ENCODE data around the gene CFAP119.

CFAP119 gene

DNA sequence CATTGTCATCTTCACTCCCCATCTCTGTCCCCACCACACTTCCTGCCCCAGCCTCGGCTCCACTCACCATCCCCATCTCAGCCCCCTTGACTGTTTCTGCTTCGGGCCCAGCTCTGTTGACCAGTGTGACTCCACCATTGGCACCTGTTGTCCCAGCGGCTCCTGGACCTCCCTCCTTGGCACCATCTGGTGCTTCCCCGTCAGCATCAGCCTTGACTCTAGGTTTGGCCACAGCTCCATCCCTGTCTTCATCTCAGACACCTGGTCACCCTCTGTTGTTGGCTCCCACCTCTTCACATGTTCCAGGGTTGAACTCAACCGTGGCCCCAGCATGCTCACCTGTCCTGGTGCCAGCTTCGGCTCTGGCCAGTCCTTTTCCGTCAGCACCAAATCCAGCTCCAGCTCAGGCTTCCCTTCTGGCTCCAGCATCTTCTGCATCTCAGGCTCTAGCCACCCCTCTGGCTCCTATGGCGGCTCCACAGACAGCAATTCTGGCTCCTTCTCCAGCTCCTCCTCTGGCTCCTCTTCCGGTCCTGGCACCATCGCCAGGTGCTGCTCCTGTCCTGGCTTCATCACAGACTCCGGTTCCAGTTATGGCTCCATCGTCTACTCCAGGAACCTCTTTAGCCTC, 38.0 kb downstream of the CFAP119 start:
- DNase-seq (ENCODE audit: extremely low read depth, low read depth), result no peak
- TF ChIP-seq, protein P1, sequence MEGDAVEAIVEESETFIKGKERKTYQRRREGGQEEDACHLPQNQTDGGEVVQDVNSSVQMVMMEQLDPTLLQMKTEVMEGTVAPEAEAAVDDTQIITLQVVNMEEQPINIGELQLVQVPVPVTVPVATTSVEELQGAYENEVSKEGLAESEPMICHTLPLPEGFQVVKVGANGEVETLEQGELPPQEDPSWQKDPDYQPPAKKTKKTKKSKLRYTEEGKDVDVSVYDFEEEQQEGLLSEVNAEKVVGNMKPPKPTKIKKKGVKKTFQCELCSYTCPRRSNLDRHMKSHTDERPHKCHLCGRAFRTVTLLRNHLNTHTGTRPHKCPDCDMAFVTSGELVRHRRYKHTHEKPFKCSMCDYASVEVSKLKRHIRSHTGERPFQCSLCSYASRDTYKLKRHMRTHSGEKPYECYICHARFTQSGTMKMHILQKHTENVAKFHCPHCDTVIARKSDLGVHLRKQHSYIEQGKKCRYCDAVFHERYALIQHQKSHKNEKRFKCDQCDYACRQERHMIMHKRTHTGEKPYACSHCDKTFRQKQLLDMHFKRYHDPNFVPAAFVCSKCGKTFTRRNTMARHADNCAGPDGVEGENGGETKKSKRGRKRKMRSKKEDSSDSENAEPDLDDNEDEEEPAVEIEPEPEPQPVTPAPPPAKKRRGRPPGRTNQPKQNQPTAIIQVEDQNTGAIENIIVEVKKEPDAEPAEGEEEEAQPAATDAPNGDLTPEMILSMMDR (IDR thresholded peaks at IDR 0.05; ENCODE audit: low read depth, low read length), result no peak

DNA sequence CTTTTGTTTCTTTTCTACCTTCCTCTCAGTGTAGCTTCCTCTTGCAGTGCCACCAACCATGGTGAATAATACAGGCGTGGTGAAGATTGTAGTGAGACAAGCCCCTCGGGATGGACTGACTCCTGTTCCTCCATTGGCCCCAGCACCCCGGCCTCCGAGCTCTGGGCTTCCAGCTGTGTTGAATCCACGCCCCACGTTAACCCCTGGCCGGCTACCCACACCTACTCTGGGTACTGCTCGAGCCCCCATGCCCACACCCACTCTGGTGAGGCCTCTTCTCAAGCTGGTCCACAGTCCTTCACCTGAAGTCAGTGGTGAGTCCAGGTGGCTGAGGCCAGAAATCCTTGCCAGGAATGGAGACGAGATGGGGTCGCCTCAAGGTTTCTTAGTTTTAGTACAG, 38.9 kb downstream of the CFAP119 start:
- TF ChIP-seq, protein P1 (IDR thresholded peaks at IDR 0.05; ENCODE audit: low read depth, low read length), result no peak
- DNase-seq (ENCODE audit: extremely low read depth, low read depth), result no peak

DNA sequence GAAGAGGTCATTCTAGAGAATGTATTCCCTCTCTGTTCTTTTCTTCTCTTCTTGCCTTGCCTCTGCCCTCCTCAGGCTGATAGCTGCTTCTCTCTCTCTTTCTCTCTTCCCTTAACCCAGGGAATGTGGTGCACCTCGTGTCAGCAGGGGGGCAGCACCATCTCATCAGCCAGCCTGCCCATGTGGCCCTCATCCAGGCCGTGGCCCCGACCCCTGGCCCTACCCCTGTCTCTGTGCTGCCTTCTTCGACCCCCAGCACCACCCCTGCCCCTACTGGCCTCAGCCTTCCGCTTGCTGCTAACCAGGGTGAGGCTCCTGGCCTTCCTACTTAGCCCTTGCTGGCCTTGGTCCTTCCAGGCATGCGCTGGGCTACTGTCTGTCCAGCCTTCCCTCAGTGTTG, 39.4 kb downstream of the CFAP119 start:
- TF ChIP-seq, protein P1 (IDR thresholded peaks at IDR 0.05; ENCODE audit: low read depth, low read length), result no peak
- DNase-seq (ENCODE audit: extremely low read depth, low read depth), result no peak

DNA sequence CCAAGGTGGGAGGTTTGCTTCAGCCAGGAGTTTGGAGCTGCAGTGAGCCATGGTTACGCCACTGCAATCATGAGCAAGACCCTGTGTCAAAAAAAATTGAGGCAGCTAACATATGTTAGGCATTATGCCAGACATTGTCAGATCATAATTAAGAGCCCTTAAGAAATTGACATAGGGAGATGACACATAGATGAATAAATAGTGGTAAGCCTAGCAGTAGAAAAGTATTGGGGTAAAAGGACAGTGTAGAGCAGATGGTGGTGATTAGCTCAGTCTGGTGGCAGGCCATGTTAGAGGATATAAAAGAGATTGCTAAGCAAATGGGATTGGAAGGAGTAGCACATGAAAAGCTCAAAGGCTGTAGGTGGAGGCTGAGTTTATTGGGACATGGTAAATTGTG, 40.3 kb downstream of the CFAP119 start:
- no peak for DNase-seq (ENCODE audit: extremely low read depth, low read depth)

DNA sequence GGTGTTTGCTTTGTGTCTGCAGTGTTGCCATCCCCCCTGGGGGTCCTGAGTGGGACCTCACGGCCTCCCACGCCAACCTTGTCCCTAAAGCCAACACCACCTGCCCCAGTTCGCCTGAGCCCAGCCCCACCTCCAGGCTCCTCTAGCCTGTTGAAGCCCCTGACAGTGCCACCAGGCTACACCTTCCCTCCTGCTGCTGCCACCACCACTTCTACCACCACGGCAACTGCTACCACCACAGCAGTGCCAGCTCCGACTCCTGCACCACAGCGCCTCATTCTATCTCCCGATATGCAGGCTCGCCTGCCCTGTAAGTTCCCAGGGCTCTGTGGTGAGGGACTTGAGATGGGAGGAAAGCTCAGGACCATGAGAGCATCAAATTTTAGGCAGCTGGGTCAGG, 40.7 kb downstream of the CFAP119 start:
- TF ChIP-seq, protein P1 (IDR thresholded peaks at IDR 0.05; ENCODE audit: low read depth, low read length), result no peak

More for the DNA sequence above, 40.3 kb downstream of the CFAP119 start:
- TF ChIP-seq, protein P1 (IDR thresholded peaks at IDR 0.05; ENCODE audit: low read depth, low read length), result no peak

DNA sequence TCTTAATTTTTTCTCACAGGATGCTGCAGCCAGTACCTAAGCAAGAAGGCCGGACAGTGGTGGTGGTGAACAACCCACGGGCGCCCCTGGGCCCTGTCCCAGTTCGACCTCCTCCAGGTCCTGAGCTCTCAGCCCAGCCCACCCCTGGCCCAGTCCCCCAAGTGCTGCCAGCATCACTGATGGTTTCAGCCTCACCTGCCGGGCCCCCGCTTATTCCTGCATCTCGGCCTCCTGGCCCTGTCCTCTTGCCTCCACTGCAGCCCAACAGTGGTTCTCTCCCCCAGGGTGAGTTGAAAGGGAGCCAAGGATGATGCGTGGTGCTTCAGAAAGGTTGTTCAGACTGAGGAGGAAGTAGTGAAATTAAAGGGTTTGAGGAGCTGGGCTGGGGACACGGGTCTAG, 41.2 kb downstream of the CFAP119 start:
- DNase-seq (ENCODE audit: extremely low read depth, low read depth), result no peak
- TF ChIP-seq, protein P1 (IDR thresholded peaks at IDR 0.05; ENCODE audit: low read depth, low read length), result no peak

More for the DNA sequence above, 40.7 kb downstream of the CFAP119 start:
- no peak for DNase-seq (ENCODE audit: extremely low read depth, low read depth)

DNA sequence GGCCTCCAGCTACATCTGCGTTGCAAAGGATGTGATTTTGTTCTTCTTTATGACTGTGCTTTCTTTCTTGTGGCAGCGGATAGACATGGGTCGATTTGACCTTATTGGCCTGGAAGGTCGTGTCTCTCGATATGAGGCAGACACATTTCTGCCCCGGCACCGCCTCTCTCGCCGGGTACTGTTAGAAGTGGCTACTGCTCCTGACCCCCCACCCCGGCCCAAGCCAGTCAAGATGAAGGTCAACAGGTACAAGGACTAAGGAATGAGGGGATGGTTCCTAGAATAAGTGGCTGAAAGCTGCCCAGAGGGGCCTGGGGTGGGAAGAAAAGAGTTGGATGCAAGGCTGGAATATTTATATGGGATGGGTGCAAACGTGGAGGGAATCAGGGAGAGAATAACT, 41.8 kb downstream of the CFAP119 start:
- no peak for DNase-seq (ENCODE audit: extremely low read depth, low read depth)
- TF ChIP-seq, protein P1 (IDR thresholded peaks at IDR 0.05; ENCODE audit: low read depth, low read length), result no peak

Data from AG09319 (cell line).